Measurements from ENCODE around the gene TMEM132C. TPM values are rescaled to one million over a fixed set of nuclear protein-coding genes. Genes with fewer than 3 reads are reported as not detected.

The TMEM132C gene
- total RNA-seq, 3 donors from 2014 or later (not counting 1 experiment from before 2014, with no cell fraction given): 0.08 to 0.41 TPM; not detected in 1

- no peak for DNase-seq
- Histone ChIP-seq H3K27me3 (ENCODE audit: control insufficient read depth, insufficient read depth, low read length) (no peaks in the 10 kb centered on the region), H3K9me3 (ENCODE audit: control insufficient read depth, insufficient read depth, low read length) (no peaks in the 10 kb centered on the region), H3K27ac (ENCODE audit: low read length) (no peak overlapping the region), H3K4me3 (ENCODE audit: low read length) (no peak overlapping the region), H3K4me1 (ENCODE audit: control insufficient read depth, insufficient read depth, low read length) (no peaks in the 10 kb centered on the region), H3K36me3 (ENCODE audit: control insufficient read depth, insufficient read depth, low read length) (no peaks in the 10 kb centered on the region)
- WGBS (ENCODE audit: insufficient coverage): 100% methylated on average over 1 of the region's 2 CpGs
- ATAC-seq: no peak
- no peaks in the 10 kb centered on the region for H3K4me1 Mint-ChIP-seq
- no peak for TF ChIP-seq CTCF (IDR thresholded peaks at IDR 0.05)
- intact Hi-C loops (cut with micrococcal nuclease): no loop called here
- no peak overlapping the region for H3K4me3 Mint-ChIP-seq
- no peaks in the 10 kb centered on the region for H3K9me3 Mint-ChIP-seq
- peaks cover 18 to 24% of the 10 kb centered on the region in 2 donors for H3K27me3 Mint-ChIP-seq (ENCODE audit: low read depth in 2 of 2)
- H3K36me3 Mint-ChIP-seq: no peaks in the 10 kb centered on the region
- H3K27ac Mint-ChIP-seq: no peak overlapping the region
These were observed 320.9 kb downstream of the TMEM132C start for GRCh38 chr12:128587918-128588317.

- WGBS (ENCODE audit: insufficient coverage): 45% methylated on average over 5 of the region's 6 CpGs
- no peak overlapping the region for H3K27ac Mint-ChIP-seq
- H3K27ac ChIP-seq (ENCODE audit: low read length): no peak overlapping the region
- H3K4me1 Mint-ChIP-seq: no peaks in the 10 kb centered on the region
- TF ChIP-seq CTCF (IDR thresholded peaks at IDR 0.05): no peak
- H3K4me1 ChIP-seq (ENCODE audit: control insufficient read depth, insufficient read depth, low read length): no peaks in the 10 kb centered on the region
- H3K27me3 Mint-ChIP-seq (ENCODE audit: low read depth in 2 of 2): peaks cover 7 to 28% of the 10 kb centered on the region in 2 donors
- no peak overlapping the region for H3K4me3 ChIP-seq (ENCODE audit: low read length)
- H3K9me3 ChIP-seq (ENCODE audit: control insufficient read depth, insufficient read depth, low read length): no peaks in the 10 kb centered on the region
- no peaks in the 10 kb centered on the region for H3K36me3 Mint-ChIP-seq
- no peaks in the 10 kb centered on the region for H3K9me3 Mint-ChIP-seq
- DNase-seq (no peak), ATAC-seq (no peak)
- H3K4me3 Mint-ChIP-seq: no peak overlapping the region
- intact Hi-C loops (cut with micrococcal nuclease): no loop called here
- H3K27me3 ChIP-seq (ENCODE audit: control insufficient read depth, insufficient read depth, low read length): no peaks in the 10 kb centered on the region
- H3K36me3 ChIP-seq (ENCODE audit: control insufficient read depth, insufficient read depth, low read length): no peaks in the 10 kb centered on the region
These were observed 325.3 kb downstream of the TMEM132C start for GRCh38 chr12:128592220-128592744.

- Mint-ChIP-seq H3K36me3 (no peaks in the 10 kb centered on the region), H3K27me3 (ENCODE audit: low read depth in 2 of 2) (peaks cover 9 to 28% of the 10 kb centered on the region in 2 donors), H3K4me3 (no peak overlapping the region), H3K9me3 (no peaks in the 10 kb centered on the region), H3K27ac (no peak overlapping the region), H3K4me1 (no peaks in the 10 kb centered on the region)
- WGBS (ENCODE audit: insufficient coverage): 67% methylated on average over 7 of the region's 7 CpGs
- no peak overlapping the region for H3K27ac ChIP-seq (ENCODE audit: low read length)
- no peaks in the 10 kb centered on the region for H3K9me3 ChIP-seq (ENCODE audit: control insufficient read depth, insufficient read depth, low read length)
- H3K36me3 ChIP-seq (ENCODE audit: control insufficient read depth, insufficient read depth, low read length): no peaks in the 10 kb centered on the region
- no peak overlapping the region for H3K4me3 ChIP-seq (ENCODE audit: low read length)
- no peak for TF ChIP-seq CTCF (IDR thresholded peaks at IDR 0.05)
- DNase-seq: no peak
- intact Hi-C loops (cut with micrococcal nuclease): no loop called here
- no peak for ATAC-seq
- H3K27me3 ChIP-seq (ENCODE audit: control insufficient read depth, insufficient read depth, low read length): no peaks in the 10 kb centered on the region
- H3K4me1 ChIP-seq (ENCODE audit: control insufficient read depth, insufficient read depth, low read length): no peaks in the 10 kb centered on the region
These were observed 327.6 kb downstream of the TMEM132C start for GRCh38 chr12:128594521-128594920.

GRCh38 chr12:128595609-128596008 is 328.6 kb downstream of the TMEM132C start:
- no peak for DNase-seq
- peaks cover 9 to 28% of the 10 kb centered on the region in 2 donors for H3K27me3 Mint-ChIP-seq (ENCODE audit: low read depth in 2 of 2)
- Histone ChIP-seq H3K4me3 (ENCODE audit: low read length) (no peak overlapping the region), H3K4me1 (ENCODE audit: control insufficient read depth, insufficient read depth, low read length) (no peaks in the 10 kb centered on the region), H3K9me3 (ENCODE audit: control insufficient read depth, insufficient read depth, low read length) (no peaks in the 10 kb centered on the region), H3K27ac (ENCODE audit: low read length) (no peak overlapping the region), H3K27me3 (ENCODE audit: control insufficient read depth, insufficient read depth, low read length) (no peaks in the 10 kb centered on the region), H3K36me3 (ENCODE audit: control insufficient read depth, insufficient read depth, low read length) (no peaks in the 10 kb centered on the region)
- TF ChIP-seq CTCF (IDR thresholded peaks at IDR 0.05): no peak
- no peak for ATAC-seq
- 67% methylated on average over 8 of the region's 8 CpGs for WGBS (ENCODE audit: insufficient coverage)
- H3K9me3 Mint-ChIP-seq: no peaks in the 10 kb centered on the region
- H3K4me3 Mint-ChIP-seq: no peak overlapping the region
- H3K27ac Mint-ChIP-seq: no peak overlapping the region
- H3K4me1 Mint-ChIP-seq: no peaks in the 10 kb centered on the region
- H3K36me3 Mint-ChIP-seq: no peaks in the 10 kb centered on the region
- intact Hi-C loops (cut with micrococcal nuclease): no loop called here

All from natural killer cell (primary cell).